Measurements from ENCODE around the gene FTO.

DNA sequence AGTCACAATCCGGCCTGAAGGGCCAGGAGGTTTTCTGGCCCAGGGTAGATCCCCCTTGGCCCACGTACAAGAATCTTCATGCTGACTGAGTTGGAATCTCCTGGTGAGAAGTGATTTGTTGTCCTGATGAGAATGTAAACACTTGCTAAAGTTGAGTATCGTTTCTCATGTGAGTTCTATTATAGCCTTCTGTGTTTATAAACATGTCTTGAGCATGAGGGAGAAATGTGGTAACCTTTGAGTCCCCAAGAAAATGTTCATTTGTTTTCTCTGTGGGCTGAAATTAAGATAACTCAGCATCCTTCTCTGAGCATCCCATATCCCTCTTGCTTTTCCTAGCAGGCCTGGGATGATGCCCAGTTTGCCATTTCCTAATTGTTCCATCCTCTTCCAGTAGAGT lies 204.8 kb downstream of the FTO start:
- TF ChIP-seq, protein P1, sequence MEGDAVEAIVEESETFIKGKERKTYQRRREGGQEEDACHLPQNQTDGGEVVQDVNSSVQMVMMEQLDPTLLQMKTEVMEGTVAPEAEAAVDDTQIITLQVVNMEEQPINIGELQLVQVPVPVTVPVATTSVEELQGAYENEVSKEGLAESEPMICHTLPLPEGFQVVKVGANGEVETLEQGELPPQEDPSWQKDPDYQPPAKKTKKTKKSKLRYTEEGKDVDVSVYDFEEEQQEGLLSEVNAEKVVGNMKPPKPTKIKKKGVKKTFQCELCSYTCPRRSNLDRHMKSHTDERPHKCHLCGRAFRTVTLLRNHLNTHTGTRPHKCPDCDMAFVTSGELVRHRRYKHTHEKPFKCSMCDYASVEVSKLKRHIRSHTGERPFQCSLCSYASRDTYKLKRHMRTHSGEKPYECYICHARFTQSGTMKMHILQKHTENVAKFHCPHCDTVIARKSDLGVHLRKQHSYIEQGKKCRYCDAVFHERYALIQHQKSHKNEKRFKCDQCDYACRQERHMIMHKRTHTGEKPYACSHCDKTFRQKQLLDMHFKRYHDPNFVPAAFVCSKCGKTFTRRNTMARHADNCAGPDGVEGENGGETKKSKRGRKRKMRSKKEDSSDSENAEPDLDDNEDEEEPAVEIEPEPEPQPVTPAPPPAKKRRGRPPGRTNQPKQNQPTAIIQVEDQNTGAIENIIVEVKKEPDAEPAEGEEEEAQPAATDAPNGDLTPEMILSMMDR (IDR thresholded peaks at IDR 0.05) = no peak
- no peak for TF ChIP-seq POLR2A (IDR thresholded peaks at IDR 0.05)

All from uterus (tissue), 2 donors.